ENCODE measurements around the gene SBDS. TPM values are rescaled to one million over a fixed set of nuclear protein-coding genes. Genes with fewer than 3 reads are reported as not detected.
"Not testable (repeated sequence)": the region's sequence is repeated elsewhere in the genome, so short reads cannot be mapped to it uniquely, and the experiment has no call there.

SBDS gene
- total and polyA plus RNA-seq, 4 donors: 138 to 283 (median 253) TPM

- Histone ChIP-seq H3K36me3 (ENCODE audit: control insufficient read depth in 1 of 2, insufficient read depth in 2 of 2, low read length in 1 of 2) (peaks cover 5 to 7% of the 10 kb centered on the region in 2 donors), H3K9me3 (ENCODE audit: control insufficient read depth, low read length) (no peaks in the 10 kb centered on the region), H3K4me1 (ENCODE audit: control insufficient read depth in 1 of 2, insufficient read depth in 2 of 2, low read length in 2 of 2) (no peaks in the 10 kb centered on the region), H3K27me3 (ENCODE audit: control insufficient read depth in 1 of 2, insufficient read depth in 2 of 2, low read length in 1 of 2) (no peaks in the 10 kb centered on the region), H3K4me3 (ENCODE audit: low read length in 2 of 2) (no peak overlapping the region), H3K27ac (ENCODE audit: low read depth in 1 of 2, low read length in 2 of 2) (no peak overlapping the region)
- intact Hi-C loops (cut with DNase I): no loop called here
- ATAC-seq (ENCODE audit: low FRiP score): no peak
- 69 to 71% methylated on average over 3 of the region's 3 CpGs for WGBS, 2 donors
- DNase-seq: no peak
Measured at GRCh38 chr7:67022511-67022910, 27.1 kb upstream of the SBDS start.

GRCh38 chr7:67021260-67021659 lies 25.9 kb upstream of the SBDS start:
- Histone ChIP-seq H3K27me3 (ENCODE audit: control insufficient read depth in 1 of 2, insufficient read depth in 2 of 2, low read length in 1 of 2) (no peaks in the 10 kb centered on the region), H3K4me3 (ENCODE audit: low read length in 2 of 2) (no peak overlapping the region), H3K36me3 (ENCODE audit: control insufficient read depth in 1 of 2, insufficient read depth in 2 of 2, low read length in 1 of 2) (peaks cover 5 to 7% of the 10 kb centered on the region in 2 donors), H3K4me1 (ENCODE audit: control insufficient read depth in 1 of 2, insufficient read depth in 2 of 2, low read length in 2 of 2) (no peaks in the 10 kb centered on the region), H3K9me3 (ENCODE audit: control insufficient read depth, low read length) (no peaks in the 10 kb centered on the region), H3K27ac (ENCODE audit: low read depth in 1 of 2, low read length in 2 of 2) (no peak overlapping the region)
- WGBS, 2 donors: 87 to 88% methylated on average over 7 of the region's 7 CpGs
- no peak for DNase-seq
- intact Hi-C loops (cut with DNase I): no loop called here
- ATAC-seq (ENCODE audit: low FRiP score): no peak

- Histone ChIP-seq H3K27me3 (ENCODE audit: control insufficient read depth in 1 of 2, insufficient read depth in 2 of 2, low read length in 1 of 2) (no peaks in the 10 kb centered on the region), H3K4me1 (ENCODE audit: control insufficient read depth in 1 of 2, insufficient read depth in 2 of 2, low read length in 2 of 2) (no peaks in the 10 kb centered on the region), H3K36me3 (ENCODE audit: control insufficient read depth in 1 of 2, insufficient read depth in 2 of 2, low read length in 1 of 2) (peaks cover 5 to 7% of the 10 kb centered on the region in 2 donors), H3K27ac (ENCODE audit: low read depth in 1 of 2, low read length in 2 of 2) (no peak overlapping the region), H3K9me3 (ENCODE audit: control insufficient read depth, low read length) (no peaks in the 10 kb centered on the region), H3K4me3 (ENCODE audit: low read length in 2 of 2) (no peak overlapping the region)
- intact Hi-C loops (cut with DNase I): no loop called here
- 74 to 83% methylated on average over 8 of the region's 8 CpGs for WGBS, 2 donors
- ATAC-seq (ENCODE audit: low FRiP score) (no peak), DNase-seq (no peak)
Measured at GRCh38 chr7:67019562-67020390, 24.4 kb upstream of the SBDS start.

DNA sequence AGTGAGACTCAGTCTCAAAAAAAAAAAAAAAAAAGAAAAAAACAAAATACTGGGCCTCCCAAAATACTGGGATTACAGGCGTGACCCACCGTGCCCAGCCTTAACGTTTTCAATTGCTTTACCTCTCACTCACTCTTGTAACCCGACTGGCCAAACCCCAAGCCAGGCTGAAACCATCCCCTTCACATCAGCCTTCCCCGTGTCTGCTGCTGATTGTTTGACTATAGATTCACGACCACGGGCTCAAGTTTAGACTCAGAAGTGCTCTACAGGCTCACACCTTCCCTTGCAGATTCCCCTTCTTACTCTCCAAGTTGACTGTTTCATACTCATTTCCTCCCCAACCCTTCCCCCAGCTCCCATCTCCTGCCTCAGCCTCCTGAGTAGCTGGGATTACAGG lies 23.6 kb upstream of the SBDS start:
- DNase-seq (no peak), ATAC-seq (ENCODE audit: low FRiP score) (no peak)
- 82 to 83% methylated on average over 7 of the region's 7 CpGs for WGBS, 2 donors
- H3K4me1 ChIP-seq (ENCODE audit: control insufficient read depth in 1 of 2, insufficient read depth in 2 of 2, low read length in 2 of 2): no peaks in the 10 kb centered on the region
- H3K4me3 ChIP-seq (ENCODE audit: low read length in 2 of 2): no peak overlapping the region
- no peaks in the 10 kb centered on the region for H3K27me3 ChIP-seq (ENCODE audit: control insufficient read depth in 1 of 2, insufficient read depth in 2 of 2, low read length in 1 of 2)
- intact Hi-C loops (cut with DNase I): no loop called here
- H3K36me3 ChIP-seq (ENCODE audit: control insufficient read depth in 1 of 2, insufficient read depth in 2 of 2, low read length in 1 of 2): peaks cover 5 to 7% of the 10 kb centered on the region in 2 donors
- no peak overlapping the region for H3K27ac ChIP-seq (ENCODE audit: low read depth in 1 of 2, low read length in 2 of 2)
- H3K9me3 ChIP-seq (ENCODE audit: control insufficient read depth, low read length): no peaks in the 10 kb centered on the region

DNA sequence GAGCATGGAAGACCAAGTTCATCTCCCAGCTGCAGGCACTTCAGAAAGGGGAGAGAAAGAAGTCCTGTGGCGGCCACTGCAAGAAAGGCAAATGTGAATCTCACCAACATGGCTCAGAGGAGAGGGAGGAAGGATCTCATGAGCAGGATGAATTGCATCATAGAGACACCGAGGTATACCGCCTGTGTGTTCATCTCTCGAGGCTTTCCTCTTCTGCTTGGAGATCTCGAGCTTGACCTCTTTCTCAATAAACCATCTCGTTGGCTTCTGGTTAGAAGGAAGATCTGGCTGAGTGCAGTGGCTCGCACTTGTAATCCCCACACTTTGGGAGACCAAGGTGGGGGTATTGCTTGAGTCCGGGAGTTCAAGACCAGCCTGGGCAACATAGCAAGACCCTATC lies 22.6 kb upstream of the SBDS start:
- H3K27me3 ChIP-seq (ENCODE audit: control insufficient read depth in 1 of 2, insufficient read depth in 2 of 2, low read length in 1 of 2); H3K4me1 ChIP-seq (ENCODE audit: control insufficient read depth in 1 of 2, insufficient read depth in 2 of 2, low read length in 2 of 2); ATAC-seq (ENCODE audit: low FRiP score); H3K9me3 ChIP-seq (ENCODE audit: control insufficient read depth, low read length); H3K4me3 ChIP-seq (ENCODE audit: low read length in 2 of 2); DNase-seq; H3K36me3 ChIP-seq (ENCODE audit: control insufficient read depth in 1 of 2, insufficient read depth in 2 of 2, low read length in 1 of 2); H3K27ac ChIP-seq (ENCODE audit: low read depth in 1 of 2, low read length in 2 of 2); intact Hi-C loops (cut with DNase I): not testable (repeated sequence)
- 93 to 98% methylated on average over 8 of the region's 8 CpGs for whole genome bisulfite sequencing, 2 donors

DNA sequence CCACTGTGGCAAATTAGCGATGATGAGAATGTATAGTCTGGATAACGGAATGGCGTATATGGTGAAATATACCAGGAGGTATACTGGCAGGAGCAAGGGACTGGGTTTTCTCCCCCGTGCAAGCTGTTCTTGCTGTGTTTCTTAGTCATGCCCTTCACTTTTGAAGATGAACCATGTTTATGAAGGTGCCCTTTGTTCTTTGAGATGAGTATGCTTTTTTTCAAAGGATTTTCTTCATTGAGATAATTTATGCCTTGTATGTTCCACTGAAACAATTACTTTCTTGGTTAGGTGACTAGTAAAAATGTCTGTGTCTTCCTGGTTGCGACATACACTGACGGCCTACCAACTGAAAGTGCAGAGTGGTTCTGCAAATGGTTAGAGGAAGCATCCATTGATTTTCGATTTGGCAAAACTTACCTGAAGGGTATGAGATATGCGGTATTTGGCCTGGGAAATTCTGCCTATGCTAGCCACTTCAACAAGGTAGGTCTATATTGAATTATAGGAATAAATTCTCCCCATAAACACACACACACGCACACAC lies 18.8 kb upstream of the SBDS start:
- H3K4me1 ChIP-seq (ENCODE audit: control insufficient read depth in 1 of 2, insufficient read depth in 2 of 2, low read length in 2 of 2); H3K36me3 ChIP-seq (ENCODE audit: control insufficient read depth in 1 of 2, insufficient read depth in 2 of 2, low read length in 1 of 2); H3K9me3 ChIP-seq (ENCODE audit: control insufficient read depth, low read length); H3K27me3 ChIP-seq (ENCODE audit: control insufficient read depth in 1 of 2, insufficient read depth in 2 of 2, low read length in 1 of 2); ATAC-seq (ENCODE audit: low FRiP score); DNase-seq; intact Hi-C loops (cut with DNase I); H3K27ac ChIP-seq (ENCODE audit: low read depth in 1 of 2, low read length in 2 of 2); H3K4me3 ChIP-seq (ENCODE audit: low read length in 2 of 2): not testable (repeated sequence)
- WGBS, 2 donors: 92 to 95% methylated on average over 9 of the region's 9 CpGs

- H3K36me3 ChIP-seq (ENCODE audit: control insufficient read depth in 1 of 2, insufficient read depth in 2 of 2, low read length in 1 of 2); H3K4me1 ChIP-seq (ENCODE audit: control insufficient read depth in 1 of 2, insufficient read depth in 2 of 2, low read length in 2 of 2); H3K27me3 ChIP-seq (ENCODE audit: control insufficient read depth in 1 of 2, insufficient read depth in 2 of 2, low read length in 1 of 2); DNase-seq; H3K9me3 ChIP-seq (ENCODE audit: control insufficient read depth, low read length); intact Hi-C loops (cut with DNase I); H3K27ac ChIP-seq (ENCODE audit: low read depth in 1 of 2, low read length in 2 of 2); H3K4me3 ChIP-seq (ENCODE audit: low read length in 2 of 2); ATAC-seq (ENCODE audit: low FRiP score): not testable (repeated sequence)
- 86 to 88% methylated on average over 3 of the region's 3 CpGs for WGBS, 2 donors
Measured at GRCh38 chr7:67009677-67010076, 14.3 kb upstream of the SBDS start.

DNA sequence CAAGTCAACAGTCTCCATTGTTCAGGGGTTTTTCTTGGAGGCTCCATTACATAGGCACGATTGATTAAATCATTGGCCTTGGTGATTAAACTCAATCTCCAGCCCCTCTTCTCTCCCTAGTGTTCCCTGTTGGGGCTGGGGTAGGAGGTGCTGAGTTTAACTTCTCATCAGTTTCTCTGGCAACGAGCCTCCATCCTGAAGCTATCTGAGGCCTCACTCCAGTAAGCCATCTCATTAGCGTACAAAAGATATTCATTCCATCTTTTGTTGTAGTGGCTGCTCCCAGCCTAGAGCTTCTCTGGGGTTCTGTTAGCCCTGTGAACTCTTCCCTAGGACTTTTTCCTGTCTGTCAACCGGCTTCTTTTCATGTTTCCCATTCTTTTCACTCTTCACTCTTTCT lies 12.9 kb upstream of the SBDS start:
- intact Hi-C loops (cut with DNase I): no loop called here
- DNase-seq (no peak), ATAC-seq (ENCODE audit: low FRiP score) (no peak)
- 87 to 90% methylated on average over 4 of the region's 4 CpGs for WGBS, 2 donors
- H3K27ac ChIP-seq (ENCODE audit: low read depth in 1 of 2, low read length in 2 of 2): no peak overlapping the region
- no peaks in the 10 kb centered on the region for H3K9me3 ChIP-seq (ENCODE audit: control insufficient read depth, low read length)
- H3K36me3 ChIP-seq (ENCODE audit: control insufficient read depth in 1 of 2, insufficient read depth in 2 of 2, low read length in 1 of 2): no peaks in the 10 kb centered on the region
- H3K4me3 ChIP-seq (ENCODE audit: low read length in 2 of 2): no peak overlapping the region
- no peaks in the 10 kb centered on the region for H3K27me3 ChIP-seq (ENCODE audit: control insufficient read depth in 1 of 2, insufficient read depth in 2 of 2, low read length in 1 of 2)
- no peaks in the 10 kb centered on the region for H3K4me1 ChIP-seq (ENCODE audit: control insufficient read depth in 1 of 2, insufficient read depth in 2 of 2, low read length in 2 of 2)

DNA sequence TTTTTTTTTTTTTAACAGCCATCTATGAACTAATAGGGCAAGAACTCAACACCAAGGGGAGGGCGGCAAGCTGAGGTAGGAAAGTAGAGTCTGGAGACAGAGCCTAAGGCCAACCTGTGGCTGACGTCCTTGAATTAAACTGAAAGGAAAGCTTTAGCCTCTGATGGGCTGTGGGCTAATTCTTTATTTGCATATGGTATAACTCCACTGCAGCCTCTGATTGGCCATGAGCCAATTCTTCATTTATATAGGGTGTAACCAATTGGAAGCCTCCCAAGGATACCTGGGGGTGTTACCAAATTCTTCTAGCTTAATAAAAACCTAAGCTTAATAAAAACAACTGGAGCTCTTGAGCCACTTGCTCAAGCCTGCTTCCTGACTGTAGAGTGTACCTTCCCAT lies 11.6 kb upstream of the SBDS start:
- Histone ChIP-seq H3K27me3 (ENCODE audit: control insufficient read depth in 1 of 2, insufficient read depth in 2 of 2, low read length in 1 of 2) (no peaks in the 10 kb centered on the region), H3K4me3 (ENCODE audit: low read length in 2 of 2) (no peak overlapping the region), H3K9me3 (ENCODE audit: control insufficient read depth, low read length) (no peaks in the 10 kb centered on the region), H3K36me3 (ENCODE audit: control insufficient read depth in 1 of 2, insufficient read depth in 2 of 2, low read length in 1 of 2) (no peaks in the 10 kb centered on the region), H3K4me1 (ENCODE audit: control insufficient read depth in 1 of 2, insufficient read depth in 2 of 2, low read length in 2 of 2) (no peaks in the 10 kb centered on the region), H3K27ac (ENCODE audit: low read depth in 1 of 2, low read length in 2 of 2) (no peak overlapping the region)
- DNase-seq (no peak), ATAC-seq (ENCODE audit: low FRiP score) (no peak)
- intact Hi-C loops (cut with DNase I): no loop called here
- WGBS, 2 donors: 84 to 86% methylated on average over 2 of the region's 2 CpGs
